Body of pancreas (tissue), 4 donors: ENCODE results near the gene UMPS.

Experiments
- CTCF ChIP-seq, 7 experiments: fragments of 450-650 bp in 4 of 7; fragments of 200-600 bp in 3 of 7; sonication (generic) in 3 of 7; IDR thresholded peaks; one replicate each; pipeline ENCODE4 v1.5.1; 2016 to 2019; ENCODE audit warnings: antibody characterized with exemption in 7 of 7
- POLR2A ChIP-seq, 3 donors: fragments of 450-650 bp; IDR thresholded peaks; one replicate each; pipeline ENCODE4 v1.6.1; 2016; ENCODE audit warnings: antibody characterized with exemption in 3 of 3, mild to moderate bottlenecking in 2 of 3

DNA sequence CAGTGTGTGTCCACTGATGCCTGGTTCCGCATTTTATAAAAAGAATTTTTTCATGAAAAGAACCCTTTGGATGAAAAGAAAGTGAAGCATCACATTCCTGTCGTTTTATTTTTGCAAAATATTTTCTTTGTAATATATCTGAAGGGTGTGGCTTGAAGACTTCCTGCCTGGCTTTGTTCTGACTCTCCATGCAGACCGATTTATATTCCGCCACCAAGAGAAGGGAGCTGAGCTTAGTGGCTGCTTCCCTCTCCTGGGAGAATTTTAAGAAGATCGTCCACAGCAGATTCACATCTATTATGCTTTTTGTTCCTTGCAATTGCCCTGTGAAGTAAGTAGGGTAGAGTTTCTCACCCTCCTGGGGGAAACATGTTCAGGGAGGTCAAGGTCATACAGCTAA, 45.2 kb upstream of the UMPS start:
- no peak for TF ChIP-seq CTCF (IDR thresholded peaks at IDR 0.05)
- TF ChIP-seq POLR2A (IDR thresholded peaks at IDR 0.05) = no peak
